A673 (cell line): Measurements from ENCODE around the gene BAAT.

ENCODE experiments used
- CTCF ChIP-seq: fragments of 300-800, 200-600 bp; sonication (generic); conservative IDR thresholded peaks from 2 replicates; pipeline ENCODE4 v1.5.1; 2017; ENCODE audit warnings: low read depth, mild to moderate bottlenecking, antibody characterized with exemption, low read length, moderate library complexity, mixed read lengths
- EZH2 ChIP-seq: fragments of 200-600 bp; sonication (generic); IDR thresholded peaks from 2 replicates; pipeline ENCODE4 v1.6.1; 2017; ENCODE audit warnings: borderline replicate concordance, low read depth, mild to moderate bottlenecking, mixed read lengths, antibody characterized with exemption, low read length; ENCODE audit not compliant: poor library complexity, severe bottlenecking

GRCh38 chr9:101311191-101311590 lies 73.6 kb downstream of the BAAT start:
- TF ChIP-seq CTCF = no peak
- no peak for TF ChIP-seq EZH2
